HPDE6-E6E7 (cell line): ENCODE results near the gene XIST.
"Not testable (repeated sequence)": the region's sequence is repeated elsewhere in the genome, so short reads cannot be mapped to it uniquely, and the experiment has no call there.

Experiments
- DNase-seq: peaks from one replicate; pipeline ENCODE4 v3.0.0; 2011; ENCODE audit warnings: missing footprints; ENCODE audit errors: extremely low spot score

Gene XIST

GRCh38 chrX:73839152-73839551 is 13.4 kb downstream of the XIST start:
- no peak for DNase-seq

- no peak for DNase-seq
These were observed 14.4 kb downstream of the XIST start for GRCh38 chrX:73838123-73838522.

GRCh38 chrX:73836956-73837477 is 15.5 kb downstream of the XIST start:
- no peak for DNase-seq

GRCh38 chrX:73834219-73834618 is 18.3 kb downstream of the XIST start:
- DNase-seq, result no peak

- DNase-seq, result no peak
These were observed 20.2 kb downstream of the XIST start for GRCh38 chrX:73832319-73832718.

- DNase-seq, result no peak
These were observed 21.0 kb downstream of the XIST start for GRCh38 chrX:73831500-73831899.

- DNase-seq, result no peak
These were observed 21.8 kb downstream of the XIST start for GRCh38 chrX:73830489-73831414.

GRCh38 chrX:73829890-73830466 is 22.5 kb downstream of the XIST start:
- DNase-seq, result no peak

- DNase-seq, result no peak
These were observed 24.3 kb downstream of the XIST start for GRCh38 chrX:73828080-73828720.

GRCh38 chrX:73827406-73827805 is 25.1 kb downstream of the XIST start:
- DNase-seq, result no peak

GRCh38 chrX:73826996-73827395 is 25.5 kb downstream of the XIST start:
- no peak for DNase-seq

- no peak for DNase-seq
These were observed 26.9 kb downstream of the XIST start for GRCh38 chrX:73825569-73825968.

GRCh38 chrX:73823473-73824004 is 29.0 kb downstream of the XIST start:
- no peak for DNase-seq

GRCh38 chrX:73822775-73823174 is 29.7 kb downstream of the XIST start:
- no peak for DNase-seq

- DNase-seq, result no peak
These were observed 30.5 kb downstream of the XIST start for GRCh38 chrX:73821921-73822559.

- not testable (repeated sequence) for DNase-seq
These were observed 32.5 kb downstream of the XIST start for GRCh38 chrX:73819864-73820558.

GRCh38 chrX:73818200-73819116 is 34.1 kb downstream of the XIST start:
- no peak for DNase-seq

GRCh38 chrX:73817393-73818199 is 34.9 kb downstream of the XIST start:
- DNase-seq, result no peak

GRCh38 chrX:73812256-73812655 is 40.3 kb downstream of the XIST start:
- DNase-seq, result no peak
